Stimulated activated CD8-positive, alpha-beta memory T cell treated with anti-CD3 and anti-CD28 coated beads, Interleukin-15, amount 100 ng/mL, for 24 hours (primary cell): Measurements from ENCODE around the gene VENTX.
"Not testable (repeated sequence)": the region's sequence is repeated elsewhere in the genome, so short reads cannot be mapped to it uniquely, and the experiment has no call there.

ENCODE experiments used
- DNase-seq: peaks from one replicate; pipeline ENCODE4 v3.0.0-alpha.2; 2020; ENCODE audit warnings: low read depth

The VENTX gene

DNA sequence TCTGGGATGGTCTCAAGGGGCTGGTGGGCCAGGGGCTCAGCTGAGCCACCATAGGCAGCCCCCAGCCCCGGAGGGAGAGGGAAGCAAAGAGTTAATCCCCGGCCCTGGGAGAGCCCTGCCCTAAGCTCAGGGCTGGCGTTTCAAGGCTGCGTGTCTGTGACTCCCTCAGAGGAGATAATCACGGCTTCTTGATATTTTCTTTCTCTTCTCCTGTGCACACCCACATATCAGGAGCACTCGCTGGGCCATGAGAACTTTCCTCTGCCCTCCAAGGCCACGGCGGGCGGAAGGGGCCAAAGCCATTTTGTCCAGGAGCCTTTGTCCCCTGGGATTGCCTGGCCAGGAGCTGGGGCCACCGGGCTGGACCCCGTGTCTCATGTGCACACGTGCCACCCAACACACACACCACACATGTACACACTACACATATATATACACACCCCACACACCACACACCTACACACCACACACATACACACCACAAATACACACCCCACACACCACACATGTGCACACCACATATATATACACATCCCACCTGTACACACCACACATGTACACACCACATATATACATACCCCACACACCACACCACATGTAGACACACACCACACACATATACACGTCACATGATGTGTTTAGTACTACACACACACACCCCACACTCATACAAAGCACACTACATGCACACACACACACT is 16.9 kb downstream of the VENTX start:
- no peak for DNase-seq

DNA sequence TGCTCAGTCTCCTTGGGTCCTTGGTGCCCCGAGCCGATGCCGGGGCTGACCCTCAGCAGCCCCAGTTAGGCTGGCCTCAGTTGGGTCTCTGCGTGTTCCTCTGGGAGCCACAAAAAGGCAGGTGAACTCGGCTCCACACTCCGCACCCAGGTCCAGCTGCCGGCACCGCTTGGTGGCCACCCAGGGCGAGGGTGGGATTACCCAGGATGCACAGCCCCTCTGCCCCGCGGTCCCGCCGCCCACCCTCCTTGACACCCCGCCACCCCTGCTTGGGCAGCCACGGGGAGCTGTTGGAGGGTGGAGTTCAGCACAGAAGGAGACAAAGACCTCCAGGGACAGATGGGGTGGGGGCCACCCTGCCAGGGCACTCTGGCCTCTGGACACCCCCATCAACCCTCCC is 17.7 kb downstream of the VENTX start:
- no peak for DNase-seq

DNA sequence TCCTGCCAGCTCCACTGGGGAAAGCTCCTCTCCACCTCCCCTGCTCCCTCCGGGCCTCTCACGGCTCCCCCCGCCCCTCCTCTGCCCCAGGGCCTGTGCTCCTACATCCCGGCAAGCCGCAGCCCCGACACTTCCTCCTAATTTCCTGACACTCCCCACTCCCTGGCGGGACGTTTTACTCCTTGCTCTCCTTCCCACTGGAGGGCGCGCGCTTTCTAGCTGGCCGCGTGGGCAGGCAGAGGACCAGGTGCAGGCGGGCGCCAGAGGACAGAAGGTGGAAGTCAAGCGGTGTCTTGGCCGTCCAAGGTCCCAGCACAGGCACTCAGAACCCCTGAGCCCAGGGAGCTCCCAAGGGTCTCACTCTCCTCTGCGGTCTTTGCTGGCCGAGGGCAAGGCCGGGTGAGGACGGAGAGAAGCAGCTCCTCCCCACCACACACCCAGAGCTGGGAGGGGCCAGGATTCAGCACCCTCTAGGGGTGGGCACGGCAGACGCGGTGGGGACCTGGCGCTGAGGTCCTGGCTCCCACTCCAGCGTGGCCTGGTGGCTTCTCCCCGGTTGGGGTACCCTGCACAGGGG is 19.9 kb downstream of the VENTX start:
- no peak for DNase-seq

DNA sequence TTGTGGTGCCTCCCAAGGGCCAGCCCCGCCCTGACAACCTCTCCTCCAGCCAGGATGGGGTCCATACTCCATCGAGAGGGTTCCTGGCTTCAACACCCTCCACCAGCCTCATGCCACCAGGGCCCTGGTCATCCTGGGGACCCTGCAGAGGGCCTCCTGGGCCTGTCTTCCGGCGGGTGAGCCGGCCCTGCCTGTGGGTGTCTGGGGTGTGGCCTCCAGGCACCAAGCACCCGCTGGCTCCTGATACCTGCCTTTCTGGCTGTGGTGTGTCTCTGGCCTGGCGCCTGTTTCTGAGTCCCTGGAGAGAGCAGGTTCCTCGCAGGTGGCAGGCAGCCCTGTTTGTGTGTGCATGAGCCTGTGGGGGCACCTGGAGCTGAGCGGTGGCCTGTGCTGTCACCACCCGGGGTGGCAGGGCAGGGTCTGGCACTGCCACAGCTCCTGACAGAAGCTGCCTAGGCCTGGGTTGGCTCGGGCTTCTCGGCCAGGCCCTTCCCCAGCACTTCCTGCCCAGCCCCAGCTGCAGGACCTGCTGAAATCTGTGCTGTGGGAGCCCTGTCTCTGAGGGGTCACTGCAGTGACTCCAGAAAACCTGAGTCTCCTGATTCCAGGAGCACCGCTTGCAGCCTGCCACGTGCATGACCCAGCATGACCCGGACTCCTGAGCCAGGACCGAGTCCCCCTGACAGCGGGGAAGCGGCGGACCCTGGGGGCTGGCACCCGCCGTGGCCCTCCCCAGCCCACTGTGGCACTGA is 20.6 kb downstream of the VENTX start:
- no peak for DNase-seq

DNA sequence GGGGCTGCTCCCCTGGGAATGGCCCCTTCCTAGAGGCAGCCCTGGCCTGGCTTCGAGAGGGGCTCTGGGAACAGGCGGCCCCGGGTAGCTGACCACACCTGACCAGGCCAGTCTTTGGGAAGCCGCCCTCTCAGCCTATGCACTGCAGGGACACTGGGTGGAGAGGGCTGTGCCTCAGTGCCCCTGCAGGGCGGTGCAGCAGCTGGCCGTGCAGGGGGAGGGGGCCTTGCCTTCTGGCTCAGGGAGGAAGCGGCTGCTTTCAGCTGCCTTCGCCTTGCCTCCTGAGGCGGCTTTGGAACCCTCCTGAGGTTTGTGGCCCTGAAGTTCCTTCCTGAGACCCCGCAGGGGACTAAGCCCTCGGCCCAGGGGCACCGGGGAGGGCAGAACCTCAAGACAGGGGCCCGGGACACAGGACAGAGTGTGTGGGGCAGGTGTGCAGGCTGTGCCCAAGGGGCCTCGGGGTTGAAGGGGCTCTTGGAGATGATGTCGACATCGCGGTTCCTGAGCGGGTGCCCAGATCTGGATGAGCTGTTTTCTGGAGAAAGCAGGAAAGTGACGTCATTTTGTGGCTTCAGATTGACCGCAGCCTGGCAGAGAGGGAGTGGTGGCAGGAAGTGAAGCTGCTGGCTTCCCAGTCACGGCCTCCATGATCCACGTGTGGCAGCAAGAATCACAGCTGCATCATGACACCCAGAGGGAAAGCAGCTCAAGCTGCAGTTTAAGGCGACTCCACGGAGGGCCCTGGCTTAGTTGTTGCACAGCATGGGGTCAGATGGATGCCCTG is 21.4 kb downstream of the VENTX start:
- DNase-seq: peak; percentile 55

DNA sequence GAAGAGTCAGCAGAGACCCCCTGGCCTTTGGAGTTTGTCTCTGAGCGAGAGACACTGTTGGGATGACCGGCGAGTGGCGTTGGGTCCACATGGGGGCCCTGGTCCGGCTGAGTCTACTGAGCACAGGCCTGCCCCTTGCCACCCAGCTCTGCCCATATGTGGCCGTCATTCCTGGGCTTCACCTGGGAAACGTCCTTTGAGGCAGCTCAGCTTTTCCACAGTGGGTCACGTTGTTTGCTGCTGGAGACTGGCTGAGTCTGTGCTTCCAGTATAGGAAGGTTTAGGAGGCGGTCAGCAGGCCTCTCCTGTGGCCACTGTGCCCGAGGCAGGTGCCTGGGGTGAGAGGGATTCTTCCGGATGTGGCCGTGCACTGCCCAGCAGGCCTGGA is 21.9 kb downstream of the VENTX start:
- DNase-seq: no peak

DNA sequence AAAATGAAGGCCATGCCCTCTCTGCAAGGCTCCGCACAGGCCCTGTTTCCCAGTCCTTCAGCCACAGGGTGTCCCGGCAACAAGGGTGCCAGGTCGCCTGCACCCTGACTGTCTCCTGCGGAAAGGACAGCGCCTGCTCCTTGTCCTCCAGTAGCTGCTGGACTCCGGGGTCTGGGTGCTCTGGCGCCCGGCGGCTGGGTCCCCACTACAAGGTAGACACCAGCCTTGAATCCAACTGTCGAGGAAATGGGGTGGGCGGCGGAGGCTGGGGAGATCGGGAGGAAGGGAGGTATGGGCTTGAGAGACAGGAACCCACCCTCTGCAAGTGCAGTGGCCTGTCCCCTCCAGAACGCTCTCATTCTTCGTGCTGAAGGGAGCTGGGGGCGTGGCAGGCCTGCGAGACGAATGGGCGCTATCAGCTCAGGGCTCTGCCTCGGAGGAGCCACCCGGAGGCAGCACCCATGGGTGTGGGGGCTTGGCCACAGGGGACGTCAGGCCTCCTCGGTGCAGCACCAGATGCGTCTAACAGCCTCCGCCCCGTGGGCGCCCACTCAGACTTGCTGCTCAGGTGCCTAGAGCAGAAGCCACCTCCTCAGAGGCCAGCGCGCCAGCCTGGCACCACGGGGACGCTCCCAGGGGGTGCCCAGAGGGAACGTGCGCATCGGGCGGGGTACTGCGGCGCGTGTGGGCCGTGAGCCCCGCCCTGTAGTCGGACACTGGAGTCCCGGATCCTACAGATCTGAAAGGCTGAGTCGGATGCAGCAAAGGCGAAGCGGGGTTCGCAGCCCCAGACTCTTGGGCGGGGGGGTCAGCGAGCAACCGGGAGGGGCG is 23.5 kb downstream of the VENTX start:
- no peak for DNase-seq

DNA sequence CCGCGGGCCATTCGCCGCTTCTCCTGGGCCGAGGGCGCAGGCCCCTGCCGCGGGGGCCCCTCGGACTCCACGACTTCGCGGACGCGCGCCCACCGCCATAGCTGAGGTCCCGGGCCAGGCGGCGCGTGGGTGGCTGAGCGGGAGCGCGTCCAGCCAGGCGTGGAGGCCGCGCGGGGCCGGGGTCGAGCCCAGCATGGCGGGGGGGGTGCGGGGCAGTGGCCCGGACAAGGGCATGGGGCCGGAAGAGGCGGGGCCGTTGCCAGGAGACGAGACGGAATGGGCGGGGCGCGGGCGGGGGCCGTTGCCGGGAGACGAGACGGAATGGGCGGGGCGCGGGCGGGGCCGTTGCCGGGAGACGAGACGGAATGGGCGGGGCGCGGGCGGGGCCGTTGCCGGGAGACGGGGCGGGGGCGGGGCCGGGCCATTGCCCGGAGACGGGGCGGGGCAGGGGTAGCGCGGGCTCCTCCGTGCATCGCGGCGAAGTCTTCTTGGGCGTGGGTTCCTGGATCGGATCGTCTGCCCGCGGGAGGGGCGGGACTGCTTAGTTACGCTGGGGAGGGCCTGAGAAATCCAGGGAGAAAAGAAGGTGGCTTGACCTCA is 24.2 kb downstream of the VENTX start:
- peak; percentile 69 for DNase-seq

DNA sequence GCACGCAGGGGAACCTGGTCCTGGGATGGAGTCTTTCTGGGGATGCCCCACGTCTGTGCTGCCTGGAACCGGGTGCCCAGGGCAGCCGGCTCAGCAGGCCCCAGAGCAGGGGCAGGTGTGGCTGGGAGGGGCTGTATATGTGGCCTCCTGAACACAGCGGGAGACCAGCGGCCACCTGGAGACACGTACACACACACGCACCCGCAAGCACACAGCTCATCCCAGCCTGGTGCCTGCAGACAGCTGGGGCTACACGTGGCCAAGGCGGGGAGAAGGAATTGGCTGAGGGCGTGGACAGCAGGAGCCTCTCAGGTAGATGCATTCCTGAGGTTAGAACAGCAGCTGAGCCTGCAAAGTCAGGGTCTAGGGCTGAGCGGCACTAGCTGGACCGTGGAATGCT is 25.0 kb downstream of the VENTX start:
- no peak for DNase-seq

DNA sequence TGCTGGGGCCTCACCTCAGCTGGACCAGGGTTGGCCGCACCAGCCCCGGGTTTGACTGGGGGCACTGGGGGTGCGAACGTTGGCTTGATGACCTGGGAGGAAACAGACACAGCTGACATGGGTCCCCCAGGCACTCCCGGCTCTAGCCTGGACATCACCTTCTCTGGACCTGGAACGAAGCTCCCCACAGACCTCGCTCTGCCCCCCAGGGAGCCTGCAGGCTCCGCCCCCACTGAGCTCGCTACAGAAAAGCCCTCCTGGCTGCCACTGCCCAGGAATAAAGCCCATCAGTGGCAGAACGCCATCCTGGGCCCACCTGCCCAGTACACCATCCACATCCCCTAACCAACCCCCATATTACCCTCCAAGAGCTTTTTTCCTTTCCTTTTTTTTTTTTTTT is 26.0 kb downstream of the VENTX start:
- no peak for DNase-seq

DNA sequence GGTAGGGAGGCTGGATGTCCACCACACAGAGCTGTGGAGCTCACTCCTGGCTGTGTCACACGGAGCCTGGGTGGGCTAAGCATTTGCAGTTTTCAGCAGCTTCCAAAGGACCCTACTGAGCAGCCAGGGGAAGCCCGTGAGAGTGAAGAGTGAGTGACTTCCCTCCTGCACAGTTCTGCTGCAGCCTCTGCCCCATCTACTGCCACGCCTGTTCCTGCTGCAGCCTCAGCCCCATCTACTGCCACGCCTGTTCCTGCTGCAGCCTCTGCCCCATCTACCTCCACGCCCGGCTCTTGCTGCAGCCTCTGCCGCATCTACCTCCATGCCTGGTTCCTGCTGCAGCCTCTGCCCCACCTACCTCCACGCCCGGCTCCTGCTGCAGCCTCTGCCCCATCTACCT is 26.8 kb downstream of the VENTX start:
- DNase-seq: no peak

DNA sequence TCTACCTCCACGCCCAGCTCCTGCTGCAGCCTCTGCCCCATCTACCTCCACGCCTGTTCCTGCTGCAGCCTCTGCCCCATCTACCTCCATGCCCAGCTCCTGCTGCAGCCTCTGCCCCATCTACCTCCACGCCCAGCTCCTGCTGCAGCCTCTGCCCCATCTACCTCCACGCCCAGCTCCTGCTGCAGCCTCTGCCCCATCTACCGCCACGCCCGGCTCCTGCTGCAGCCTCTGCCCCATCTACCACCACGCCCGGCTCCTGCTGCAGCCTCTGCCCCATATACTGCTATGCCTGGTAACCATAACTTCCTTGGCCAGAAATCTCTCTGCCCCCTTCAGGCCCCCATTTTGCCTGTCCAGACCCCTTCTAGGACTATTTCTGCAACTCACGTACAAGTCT is 27.4 kb downstream of the VENTX start:
- not testable (repeated sequence) for DNase-seq

DNA sequence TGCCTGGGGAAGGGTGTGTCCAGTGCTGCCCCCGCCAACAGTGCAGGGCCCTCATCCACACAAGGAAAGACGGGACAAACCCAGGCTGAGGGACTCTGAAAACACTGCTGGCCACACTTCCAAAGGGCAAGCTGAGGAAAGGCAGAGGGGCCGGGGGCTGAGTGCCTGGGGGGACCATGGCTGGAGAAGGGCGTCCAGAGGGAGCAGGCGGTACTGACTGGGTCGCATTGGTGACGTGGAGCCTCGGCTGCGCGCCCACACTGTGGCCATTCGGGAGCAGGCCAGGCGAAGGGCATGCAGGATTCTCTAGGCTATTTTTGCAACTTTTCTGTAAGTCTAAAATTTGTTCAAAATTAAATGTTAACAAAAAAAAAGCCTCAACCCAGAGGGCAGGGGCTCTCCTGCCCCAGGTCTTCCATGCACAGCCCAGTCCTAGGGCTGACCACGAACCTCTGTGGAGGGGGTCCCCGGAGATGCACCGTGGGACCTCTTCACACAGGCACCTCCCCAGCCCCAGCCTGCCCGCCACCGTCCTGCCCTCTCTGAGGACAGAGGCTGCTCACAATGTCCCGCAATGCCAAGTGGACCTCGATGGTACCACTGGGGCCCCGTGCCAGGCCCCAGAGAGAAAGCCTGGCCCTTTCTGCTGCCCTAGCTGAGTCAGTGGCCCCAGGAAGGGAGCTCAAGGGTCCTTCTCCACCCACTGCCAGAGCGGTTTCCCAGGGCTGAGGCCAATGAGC is 28.6 kb downstream of the VENTX start:
- DNase-seq: no peak

DNA sequence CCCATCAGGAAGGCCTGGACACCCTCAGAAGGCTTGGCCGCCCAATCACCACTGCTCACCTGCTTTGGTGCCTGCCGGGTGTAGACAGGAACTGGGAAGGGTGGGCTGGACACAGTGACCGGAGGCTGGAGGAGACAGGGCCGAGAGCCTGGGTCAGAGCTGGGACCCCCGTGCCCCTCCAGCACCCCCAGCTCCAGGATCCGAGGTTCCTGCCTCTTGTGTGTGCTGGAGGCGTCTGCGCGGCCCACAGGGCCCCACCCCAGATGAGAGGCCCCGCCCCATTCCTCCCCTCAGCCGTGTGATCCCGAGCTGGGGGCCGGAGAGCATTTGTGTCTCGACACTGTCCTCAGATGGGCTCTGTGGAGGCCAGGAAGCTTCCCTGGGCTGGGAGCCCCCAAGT is 29.6 kb downstream of the VENTX start:
- DNase-seq: no peak

DNA sequence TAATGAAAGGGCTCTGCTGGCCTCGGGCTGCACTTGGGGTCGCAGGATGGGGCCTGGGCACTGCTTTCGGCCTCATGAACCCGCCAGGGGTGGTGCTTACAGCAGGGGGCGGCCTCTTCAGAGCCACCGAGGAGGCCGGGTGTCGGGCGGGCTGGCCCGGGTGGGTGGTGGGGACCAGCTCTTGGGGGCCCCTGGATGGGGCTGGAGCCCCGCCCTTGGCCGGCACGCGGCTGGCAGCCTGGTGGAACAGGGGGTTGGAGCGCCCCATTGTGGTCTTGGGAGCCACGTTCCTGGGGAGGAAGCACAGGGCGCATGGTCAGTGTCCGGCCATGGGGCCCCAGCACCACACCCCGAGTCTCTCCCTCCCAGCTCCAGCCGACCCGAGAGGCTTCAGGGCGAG is 30.2 kb downstream of the VENTX start:
- DNase-seq: no peak

DNA sequence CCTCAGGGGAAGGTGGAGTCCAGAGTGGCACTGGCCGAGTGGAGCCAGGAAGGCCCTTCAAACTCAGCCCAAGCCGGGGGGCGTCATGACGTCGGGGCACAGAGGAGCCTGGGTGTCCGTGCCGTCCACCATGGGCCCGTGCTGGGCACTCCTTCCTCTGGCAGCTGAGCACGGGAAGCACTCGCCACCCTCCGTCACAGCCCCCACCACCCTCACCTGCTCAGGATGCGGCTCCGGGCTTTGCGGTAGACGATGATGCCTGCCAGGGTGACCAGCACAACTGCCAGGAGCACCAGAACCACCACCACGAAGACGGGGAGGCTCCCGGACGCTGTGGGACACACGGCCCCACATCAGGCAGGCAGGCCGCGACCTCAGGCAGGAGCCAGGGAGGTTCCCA is 30.9 kb downstream of the VENTX start:
- no peak for DNase-seq

DNA sequence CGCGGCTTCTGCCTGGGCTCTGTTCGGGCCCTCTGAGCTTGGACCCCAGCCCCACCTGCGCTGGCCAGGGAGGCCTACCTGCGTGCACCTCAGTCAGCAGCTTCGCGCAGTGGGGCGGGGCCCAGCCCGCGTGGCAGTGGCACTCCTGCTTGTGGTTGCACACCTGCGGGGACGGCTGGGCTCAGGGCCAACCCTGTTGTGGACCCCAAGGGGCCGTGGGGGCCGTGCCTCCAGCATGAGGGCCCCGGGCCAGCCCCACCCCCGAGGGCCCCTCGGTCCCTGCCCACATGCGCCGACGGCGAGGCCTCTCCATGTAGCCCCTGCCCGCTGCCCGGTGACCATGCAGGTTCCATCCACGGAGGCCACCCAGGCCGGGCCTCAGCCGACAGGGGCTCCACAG is 31.7 kb downstream of the VENTX start:
- no peak for DNase-seq

DNA sequence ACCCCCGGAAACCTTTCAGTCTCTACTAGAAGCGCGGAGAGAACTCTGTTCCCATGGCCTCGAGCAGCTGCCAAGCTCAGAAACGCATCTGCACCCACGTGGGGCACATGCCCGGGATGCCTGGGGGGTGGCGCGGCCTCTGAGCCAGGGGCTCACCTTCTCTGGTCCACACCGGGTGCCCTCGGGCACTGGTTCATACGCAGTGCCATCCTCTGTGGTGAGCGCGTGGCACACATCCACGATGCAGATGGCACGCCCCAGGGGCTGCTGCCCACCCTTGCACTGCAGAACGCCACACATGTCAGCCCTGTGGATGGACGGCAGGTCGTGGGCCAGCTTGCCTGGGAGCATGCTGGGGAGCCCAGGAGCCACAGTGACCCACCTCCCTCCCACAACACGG is 32.5 kb downstream of the VENTX start:
- no peak for DNase-seq

DNA sequence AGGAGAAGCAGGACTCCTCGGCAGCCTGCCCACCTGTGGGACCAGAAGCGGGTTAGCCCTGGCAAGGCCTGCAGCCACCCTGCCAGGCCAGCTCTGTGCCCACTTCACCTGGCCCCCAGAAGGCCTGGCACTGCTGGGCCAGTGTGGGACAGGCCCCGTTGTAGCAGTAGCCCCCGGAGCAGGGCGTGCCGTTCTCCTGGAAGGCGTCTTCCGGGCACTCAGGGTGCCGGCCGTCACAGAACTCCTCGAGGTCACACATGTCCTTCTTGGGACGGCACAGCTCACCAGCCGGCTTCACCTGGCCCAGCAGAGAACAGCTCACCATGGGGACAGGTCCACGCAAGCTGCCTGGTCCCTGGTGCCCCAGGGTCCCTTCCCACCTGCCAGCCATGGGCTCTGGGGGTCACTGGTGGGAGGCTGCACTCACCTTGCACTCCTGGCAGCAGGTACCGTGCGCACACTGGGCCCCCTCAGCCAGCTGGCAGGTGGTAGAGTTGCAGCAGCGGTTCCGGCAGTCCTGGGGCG is 33.2 kb downstream of the VENTX start:
- DNase-seq: no peak

DNA sequence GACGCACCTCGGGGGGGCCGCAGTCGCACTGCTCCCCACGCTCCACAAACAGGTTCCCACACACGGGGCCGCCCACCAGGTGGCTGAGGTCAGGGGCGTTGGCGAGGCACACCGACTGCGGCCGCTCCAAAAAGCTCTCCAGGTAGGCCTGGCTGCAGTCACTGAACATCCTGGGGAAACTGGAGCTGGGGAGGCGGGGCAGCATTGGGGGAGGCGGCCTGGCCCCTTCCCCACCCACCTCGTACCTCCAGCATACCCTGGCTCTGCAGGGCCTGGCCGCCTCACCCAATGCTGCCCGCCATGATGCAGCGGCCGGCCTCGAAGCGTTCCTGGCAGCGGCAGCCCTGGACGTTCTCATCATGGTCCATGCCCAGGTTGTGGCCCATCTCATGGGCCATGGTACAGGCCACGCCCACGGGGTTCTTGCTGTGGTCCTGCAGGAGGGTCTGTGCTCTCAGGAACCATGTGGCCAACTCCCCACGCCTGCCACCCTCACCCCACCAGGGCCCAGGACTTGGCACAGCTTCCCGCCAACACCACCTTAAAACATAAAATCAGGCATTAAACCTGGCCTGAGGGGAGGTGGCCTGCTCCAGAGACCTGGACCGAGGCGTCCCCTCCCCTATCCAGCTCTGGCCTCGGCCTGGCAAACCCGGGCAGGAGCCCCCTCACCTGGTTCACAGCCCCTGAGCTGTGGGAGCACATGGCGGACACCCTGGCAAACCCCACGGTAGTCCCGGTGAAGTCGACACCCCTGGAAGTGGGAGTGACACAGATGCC is 34.1 kb downstream of the VENTX start:
- no peak for DNase-seq
